ENCODE results near the gene SIKE1. TPM values are rescaled to one million over a fixed set of nuclear protein-coding genes. Genes with fewer than 3 reads are reported as not detected.
A peak's percentile ranks its signal among the peaks of the same experiment; 100 is the strongest.
"Not testable (repeated sequence)": the region's sequence is repeated elsewhere in the genome, so short reads cannot be mapped to it uniquely, and the experiment has no call there.

SIKE1 gene
- total and polyA plus RNA-seq, 12 donors, result 20.8 to 38.2 (median 31.3) TPM

GRCh38 chr1:114756009-114756892 is 24.2 kb downstream of the SIKE1 start:
- no peak for DNase-seq
- Histone ChIP-seq H3K4me1 (peaks cover 3 to 66% (median 58%) of the 10 kb centered on the region in 9 donors), H3K4me3 (peak overlapping the region; percentile 70 to 97 (median 92)), H3K9me3 (no peaks in the 10 kb centered on the region), H3K27ac (peak overlapping the region in 9 of 10 donors; percentile 30 to 100 (median 97)), H3K36me3 (peaks cover 0 to 7% (median 0%) of the 10 kb centered on the region in 9 donors), H3K27me3 (no peaks in the 10 kb centered on the region)
- no peak for TF ChIP-seq CTCF (IDR thresholded peaks at IDR 0.05)
- 27 to 29% methylated on average over 14 of the region's 14 CpGs for WGBS, 2 donors
- no peak for ATAC-seq
- intact Hi-C loops (cut with DNase I), result loop anchor here in 5 of 10 donors (2.0 to 5.0 kb wide), 7 partner anchors 39 to 409 kb away; partner anchors contain the start of genes BCAS2 (in 2 of the 5), TRIM33 (in 2 of the 5), DENND2C (in 1 of the 5) and NRAS (in 1 of the 5)

GRCh38 chr1:114755006-114755931 is 25.2 kb downstream of the SIKE1 start:
- no peak for TF ChIP-seq CTCF (IDR thresholded peaks at IDR 0.05)

GRCh38 chr1:114753702-114754101 is 26.8 kb downstream of the SIKE1 start:
- ATAC-seq, DNase-seq, H3K27ac ChIP-seq, H3K4me3 ChIP-seq, H3K27me3 ChIP-seq, H3K9me3 ChIP-seq: not testable (repeated sequence)
- 81 to 88% methylated on average over 6 of the region's 6 CpGs for WGBS, 2 donors
- Histone ChIP-seq H3K36me3 (peaks cover 0 to 30% (median 0%) of the 10 kb centered on the region in 9 donors), H3K4me1 (peaks cover 3 to 90% (median 84%) of the 10 kb centered on the region in 9 donors)
- intact Hi-C loops (cut with DNase I), result loop anchor here in 1 of 10 donors (5.0 kb wide), 1 partner anchor 36 kb away; the partner anchor contains the start of gene NRAS

More at GRCh38 chr1:114755006-114755931, 25.2 kb downstream of the SIKE1 start:
- WGBS, 2 donors, result 41 to 51% methylated on average over 7 of the region's 7 CpGs
- H3K4me3 ChIP-seq, result peak overlapping the region in 9 of 10 donors; percentile 70 to 97 (median 93)
- DNase-seq (no peak), ATAC-seq (no peak)
- H3K4me1 ChIP-seq, result peaks cover 3 to 75% (median 68%) of the 10 kb centered on the region in 9 donors
- no peaks in the 10 kb centered on the region for H3K27me3 ChIP-seq
- peaks cover 0 to 14% (median 0%) of the 10 kb centered on the region in 9 donors for H3K36me3 ChIP-seq
- intact Hi-C loops (cut with DNase I), result loop anchor here in 5 of 10 donors (5.0 kb wide), 5 partner anchors 38 to 408 kb away; partner anchors contain the start of genes BCAS2 (in 1 of the 5), DENND2C (in 1 of the 5), NRAS (in 1 of the 5) and TRIM33 (in 1 of the 5)
- H3K9me3 ChIP-seq, result no peaks in the 10 kb centered on the region
- H3K27ac ChIP-seq, result peak overlapping the region in 9 of 10 donors; percentile 30 to 100 (median 97)

- H3K9me3 ChIP-seq, result no peaks in the 10 kb centered on the region
- intact Hi-C loops (cut with DNase I), result loop anchor here in 1 of 10 donors (5.0 kb wide), 1 partner anchor 36 kb away; the partner anchor contains the start of gene NRAS
- H3K27me3 ChIP-seq, result no peaks in the 10 kb centered on the region
- no peak for DNase-seq
- TF ChIP-seq CTCF (IDR thresholded peaks at IDR 0.05), result no peak
- 50 to 51% methylated on average over 4 of the region's 4 CpGs for WGBS, 2 donors
- peaks cover 0 to 36% (median 0%) of the 10 kb centered on the region in 9 donors for H3K36me3 ChIP-seq
- H3K27ac ChIP-seq, result no peak overlapping the region
- peaks cover 3 to 90% (median 89%) of the 10 kb centered on the region in 9 donors for H3K4me1 ChIP-seq
- H3K4me3 ChIP-seq, result no peak overlapping the region
- ATAC-seq, result no peak
Measured at GRCh38 chr1:114753143-114753542, 27.3 kb downstream of the SIKE1 start.

Data from heart right ventricle (tissue), 16 donors.